HUDEP-2 (cell line): Measurements from ENCODE around the gene UBE2L3.
A peak's percentile ranks its signal among the peaks of the same experiment; 100 is the strongest.

Source experiments
- DNase-seq, 76 experiments: peaks; one replicate each; lab custom pipeline; 2025; ENCODE audit not compliant: unreplicated experiment in 76 of 76; lab: John Stamatoyannopoulos, UW

The UBE2L3 gene

DNA sequence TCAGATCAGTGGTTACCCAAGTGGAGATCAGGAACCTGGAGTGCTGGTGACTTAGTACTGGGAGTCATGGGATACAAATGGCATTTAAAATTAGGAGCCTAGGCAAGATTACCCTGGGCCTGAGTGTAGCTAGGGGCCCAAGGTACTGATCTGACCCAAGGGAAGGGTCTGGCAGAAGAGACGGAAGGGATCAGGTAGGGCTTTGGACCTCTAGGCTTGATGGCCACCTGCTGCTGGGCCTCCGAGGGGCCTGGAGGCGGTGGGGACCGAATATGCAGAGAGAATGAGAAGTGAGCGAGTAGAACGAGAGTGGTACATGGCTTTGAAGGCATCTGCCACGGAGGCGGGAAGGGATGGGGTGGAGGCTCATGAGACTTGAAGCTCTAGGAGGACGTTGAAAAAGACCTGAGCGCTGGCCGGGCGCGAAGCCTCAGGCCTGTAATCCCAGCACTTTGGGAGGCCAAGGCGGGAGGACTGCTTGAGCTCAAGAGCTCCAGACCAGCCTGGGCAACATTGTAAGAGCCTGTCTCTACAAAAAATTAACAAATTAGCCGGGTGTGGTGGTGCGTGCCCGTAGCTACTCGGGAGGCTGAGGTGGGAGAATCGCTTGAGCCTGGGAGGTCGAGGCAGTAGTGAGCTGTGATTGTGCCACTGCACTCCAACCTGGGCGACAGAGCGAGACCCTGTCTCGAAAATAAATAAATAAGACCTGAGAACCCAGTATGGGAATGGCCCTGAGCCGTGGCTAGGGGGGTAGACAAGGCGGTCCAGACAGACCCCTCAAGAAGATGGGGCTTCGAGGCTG, 97.7 kb downstream of the UBE2L3 start:
- DNase-seq, result peak in 1 of 76 experiments; percentile 5

DNA sequence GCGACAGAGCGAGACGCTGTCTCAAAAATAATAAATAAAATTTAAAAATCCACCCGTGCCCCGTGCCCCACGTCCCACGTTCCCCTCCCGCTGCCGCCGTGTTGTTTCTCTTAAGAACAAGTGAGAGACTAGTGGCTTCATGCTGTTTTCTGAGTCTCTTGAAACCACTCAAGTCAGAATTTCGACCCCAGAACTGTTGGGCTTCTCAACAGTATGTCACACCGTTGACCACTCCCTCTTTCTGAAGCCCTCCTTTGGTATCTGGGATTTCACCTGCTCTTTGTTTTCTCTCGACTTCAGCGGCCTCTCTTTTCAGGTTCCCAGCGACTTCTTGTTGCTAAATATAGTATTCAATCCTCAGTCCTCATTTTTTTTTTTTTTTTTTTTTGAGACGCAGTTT, 99.3 kb downstream of the UBE2L3 start:
- DNase-seq, result no peak

DNA sequence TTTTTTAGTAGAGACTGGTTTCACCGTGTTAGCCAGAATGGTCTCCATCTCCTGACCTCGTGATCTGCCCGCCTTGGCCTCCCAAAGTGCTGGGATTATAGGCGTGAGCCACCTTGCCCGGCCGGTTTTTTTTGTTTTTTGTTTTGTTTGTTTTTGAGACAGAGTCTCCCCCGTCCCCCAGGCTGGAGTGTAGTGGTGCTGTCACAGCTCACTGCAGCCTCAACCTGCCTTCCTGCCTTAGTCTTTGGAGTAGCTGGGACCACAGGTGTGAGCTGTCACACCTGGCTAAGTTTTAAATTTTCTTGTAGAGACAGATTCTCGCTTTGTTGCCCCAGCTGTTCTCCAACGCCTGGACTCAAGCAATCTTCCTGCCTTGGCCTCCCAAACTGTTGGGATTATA, 101.5 kb downstream of the UBE2L3 start:
- no peak for DNase-seq

DNA sequence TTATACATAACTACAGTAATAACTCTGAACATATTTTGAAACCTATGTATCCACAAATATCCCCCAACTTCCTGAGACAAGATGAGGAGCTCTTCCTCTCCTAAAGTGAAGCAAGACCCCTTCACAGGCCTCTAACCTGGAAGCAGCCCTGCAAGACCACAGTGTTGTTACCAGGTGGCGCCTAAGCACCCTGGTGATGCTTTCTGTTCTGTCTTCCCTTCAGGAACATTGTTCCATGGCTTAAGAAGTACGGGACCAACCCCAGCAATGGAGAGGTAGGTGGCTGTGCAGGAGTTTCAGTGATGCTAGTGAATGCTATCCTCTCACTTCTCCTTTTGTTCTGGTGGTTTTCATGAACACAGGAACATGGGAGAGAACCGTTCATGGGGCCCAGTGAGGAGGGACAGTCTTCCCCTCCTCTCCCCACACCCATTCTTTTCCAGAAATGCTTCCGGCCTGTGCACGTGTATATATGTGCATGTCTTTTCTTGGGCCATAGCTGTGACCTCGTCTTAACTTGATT, 104.7 kb downstream of the UBE2L3 start:
- no peak for DNase-seq
